H9 (cell line): ENCODE measurements around the gene ZNF385D. TPM values are rescaled to one million over a fixed set of nuclear protein-coding genes. Genes with fewer than 3 reads are reported as not detected.

Experiments used
- DNase-seq: peaks from one replicate; pipeline ENCODE4 v3.0.0-alpha.2; 2017
- H2AFZ ChIP-seq: one replicate; pipeline ENCODE4 v1.6.1; 2013; ENCODE audit warnings: mild to moderate bottlenecking, low read length, control low read depth, moderate library complexity
- H2AK5ac ChIP-seq: 2 replicates; pipeline ENCODE4 v1.6.1; 2013; ENCODE audit warnings: low read length, control low read depth, mixed read lengths; ENCODE audit not compliant: insufficient read length
- H2BK120ac ChIP-seq: one replicate; pipeline ENCODE4 v1.6.1; 2013; ENCODE audit warnings: low read depth, mild to moderate bottlenecking, low read length, control low read depth, inconsistent platforms; ENCODE audit not compliant: poor library complexity, severe bottlenecking
- H2BK12ac ChIP-seq: 2 replicates; pipeline ENCODE4 v1.6.1; 2013; ENCODE audit warnings: low read length, control low read depth, mixed read lengths, low read depth; ENCODE audit not compliant: insufficient read length
- H2BK15ac ChIP-seq: 2 replicates; pipeline ENCODE4 v1.6.1; 2013; ENCODE audit warnings: low read depth, low read length, control low read depth
- H2BK20ac ChIP-seq: one replicate; pipeline ENCODE4 v1.6.1; 2013; ENCODE audit warnings: low read depth, mild to moderate bottlenecking, low read length, control low read depth, inconsistent platforms; ENCODE audit not compliant: poor library complexity, severe bottlenecking
- H2BK5ac ChIP-seq: 2 replicates; pipeline ENCODE4 v1.6.1; 2013; ENCODE audit warnings: low read length, control low read depth, mixed read lengths; ENCODE audit not compliant: insufficient read length
- H3K14ac ChIP-seq: 2 replicates; pipeline ENCODE4 v1.6.1; 2013; ENCODE audit warnings: low read length, control low read depth; ENCODE audit not compliant: insufficient read depth
- H3K18ac ChIP-seq: 2 replicates; pipeline ENCODE4 v1.6.1; 2013; ENCODE audit warnings: low read depth, mild to moderate bottlenecking, mixed read lengths, low read length, control low read depth; ENCODE audit not compliant: insufficient read length
- H3K23ac ChIP-seq: 2 replicates; pipeline ENCODE4 v1.6.1; 2013; ENCODE audit warnings: low read length, control low read depth, mixed read lengths, low read depth; ENCODE audit not compliant: insufficient read length
- H3K23me2 ChIP-seq: 2 replicates; pipeline ENCODE4 v1.6.1; 2013; ENCODE audit warnings: low read depth, mild to moderate bottlenecking, mixed read lengths, low read length, control low read depth; ENCODE audit not compliant: insufficient read length, poor library complexity, severe bottlenecking
- H3K27ac ChIP-seq: 2 replicates; pipeline ENCODE4 v1.5.1; 2013; ENCODE audit warnings: low read length, control low read depth, mixed read lengths, low read depth; ENCODE audit not compliant: insufficient read length
- H3K27me3 ChIP-seq: 2 replicates; pipeline ENCODE4 v1.6.1; 2013; ENCODE audit warnings: low read length, control low read depth, inconsistent platforms; ENCODE audit not compliant: insufficient read depth
- H3K4ac ChIP-seq: 2 replicates; pipeline ENCODE4 v1.6.1; 2013; ENCODE audit warnings: low read depth, mild to moderate bottlenecking, control low read depth, inconsistent platforms, low read length, moderate library complexity
- H3K4me1 ChIP-seq: 2 replicates; pipeline ENCODE4 v1.6.1; 2013; ENCODE audit warnings: low read length, control low read depth, inconsistent platforms; ENCODE audit not compliant: insufficient read depth
- H3K4me2 ChIP-seq: 2 replicates; pipeline ENCODE4 v1.6.1; 2013; ENCODE audit warnings: low read length, control low read depth, mixed read lengths; ENCODE audit not compliant: insufficient read length, insufficient read depth
- H3K56ac ChIP-seq: 2 replicates; pipeline ENCODE4 v1.6.1; 2013; ENCODE audit warnings: low read depth, mild to moderate bottlenecking, mixed read lengths, low read length, control low read depth; ENCODE audit not compliant: insufficient read length
- H3K79me1 ChIP-seq: 2 replicates; pipeline ENCODE4 v1.6.1; 2013; ENCODE audit warnings: low read depth, mild to moderate bottlenecking, moderate library complexity, low read length, control low read depth, inconsistent platforms; ENCODE audit not compliant: insufficient read depth, poor library complexity, severe bottlenecking
- H3K79me2 ChIP-seq: 2 replicates; pipeline ENCODE4 v1.6.1; 2013; ENCODE audit warnings: low read length, control low read depth, inconsistent platforms; ENCODE audit not compliant: insufficient read depth
- H3K9ac ChIP-seq: 2 replicates; pipeline ENCODE4 v1.6.1; 2013; ENCODE audit warnings: low read length, control low read depth, mixed read lengths; ENCODE audit not compliant: insufficient read length; ENCODE audit errors: extremely low read depth
- H3K9me3 ChIP-seq: one replicate; pipeline ENCODE4 v1.6.1; 2013; ENCODE audit warnings: low read depth, low read length, inconsistent platforms; ENCODE audit not compliant: control insufficient read depth
- H3T11ph ChIP-seq: one replicate; pipeline ENCODE4 v1.6.1; 2013; ENCODE audit warnings: mild to moderate bottlenecking, low read length, control low read depth, inconsistent platforms
- H4K20me1 ChIP-seq: one replicate; pipeline ENCODE4 v1.6.1; 2013; ENCODE audit not compliant: control insufficient read depth, insufficient read length, insufficient read depth
- H4K5ac ChIP-seq: 2 replicates; pipeline ENCODE4 v1.6.1; 2013; ENCODE audit warnings: low read depth, mild to moderate bottlenecking, mixed read lengths, low read length, control low read depth; ENCODE audit not compliant: insufficient read length
- H4K8ac ChIP-seq: replicated peaks from 2 replicates; pipeline ENCODE4 v1.6.1; 2013; ENCODE audit warnings: low read length, control low read depth, mixed read lengths, low read depth; ENCODE audit not compliant: insufficient read length
- H4K91ac ChIP-seq: 2 replicates; pipeline ENCODE4 v1.6.1; 2013; ENCODE audit warnings: low read depth, mild to moderate bottlenecking, moderate library complexity, mixed read lengths, low read length, control low read depth; ENCODE audit not compliant: insufficient read length
- H3K27ac Mint-ChIP-seq, 3 experiments: 2 replicates in 2 of 3; 3 replicates in 1 of 3; pipeline ENCODE4 v1.8.0; 2020 to 2021; ENCODE audit warnings: mixed read lengths in 3 of 3, mild to moderate bottlenecking in 1 of 3, moderate library complexity in 1 of 3
- H3K27me3 Mint-ChIP-seq: 2 replicates; pipeline ENCODE4 v1.8.0; 2021; ENCODE audit warnings: low read depth, mild to moderate bottlenecking, moderate library complexity, mixed read lengths
- H3K36me3 Mint-ChIP-seq, 3 experiments: 2 replicates in 2 of 3; 3 replicates in 1 of 3; pipeline ENCODE4 v1.8.0; 2020 to 2021; ENCODE audit warnings: low read depth in 3 of 3, mixed read lengths in 3 of 3; ENCODE audit not compliant: insufficient read depth in 1 of 3
- H3K4me1 Mint-ChIP-seq, 2 experiments: 2 replicates each; pipeline ENCODE4 v1.8.0; 2020; ENCODE audit warnings: mixed read lengths in 2 of 2
- H3K4me3 Mint-ChIP-seq, 2 experiments: 2 replicates in 1 of 2; 3 replicates in 1 of 2; pipeline ENCODE4 v1.8.0; 2020 to 2021; ENCODE audit warnings: mild to moderate bottlenecking in 2 of 2, mixed read lengths in 2 of 2, moderate library complexity in 1 of 2
- H3K9me3 Mint-ChIP-seq, 2 experiments: 2 replicates in 1 of 2; 3 replicates in 1 of 2; pipeline ENCODE4 v1.8.0; 2020; ENCODE audit warnings: mild to moderate bottlenecking in 2 of 2, mixed read lengths in 2 of 2, moderate library complexity in 1 of 2
- CTCF ChIP-seq: fragments of 200-600 bp; sonication (generic); conservative IDR thresholded peaks from 3 replicates; pipeline ENCODE4 v1.8.0; 2021; ENCODE audit warnings: antibody characterized with exemption, mild to moderate bottlenecking
- WGBS: extraction: QIAGEN DNeasy Blood & Tissue Kit; methylation state at CpG from one replicate; pipeline ENCODE4 v1.1.7; 2013; ENCODE audit warnings: missing lambda C conversion rate, low lambda C conversion rate, mixed read lengths; ENCODE audit not compliant: insufficient read length; ENCODE audit errors: extremely low coverage; 5-methylcytosine and 5-hydroxymethylcytosine counted together
- total RNA-seq: library from RNA; stranded (reverse); gene quantifications from 2 replicates; pipeline ENCODE4 v1.2.1, GENCODE V29; 2021

The ZNF385D gene
- total RNA-seq, 1 experiment from 2014 or later: 1.5 TPM

- no peaks in the 10 kb centered on the region for H3K36me3 Mint-ChIP-seq
These were observed 158.2 kb downstream of the ZNF385D start for GRCh38 chr3:21592828-21593227.

More at GRCh38 chr3:21592828-21593227, 158.2 kb downstream of the ZNF385D start:
- no peaks in the 10 kb centered on the region for H3K79me1 ChIP-seq
- H3K23ac ChIP-seq: no peak overlapping the region
- no peak overlapping the region for H2BK15ac ChIP-seq
- H2AK5ac ChIP-seq: no peak overlapping the region
- Mint-ChIP-seq H3K27ac (peak overlapping the region in 1 of 3 experiments; percentile 0; a peak in 2 of 7 replicates), H3K4me3 (no peak overlapping the region), H3K9me3 (no peaks in the 10 kb centered on the region), H3K27me3 (no peaks in the 10 kb centered on the region), H3K4me1 (no peaks in the 10 kb centered on the region; a peak in 1 of 4 replicates)
- H3T11ph ChIP-seq: no peak overlapping the region
- H2BK12ac ChIP-seq: no peak overlapping the region
- H2BK120ac ChIP-seq: no peak overlapping the region
- no peaks in the 10 kb centered on the region; the same call in 1 of the 2 replicates for H3K79me2 ChIP-seq
- no peak for DNase-seq
- H3K9ac ChIP-seq: no peak overlapping the region
- H2BK20ac ChIP-seq: no peak overlapping the region
- no peaks in the 10 kb centered on the region for H3K27me3 ChIP-seq
- no peak overlapping the region for H3K56ac ChIP-seq
- H3K18ac ChIP-seq: no peak overlapping the region
- H4K8ac ChIP-seq: no peak overlapping the region
- no peak overlapping the region for H2AFZ ChIP-seq
- H3K23me2 ChIP-seq: no peaks in the 10 kb centered on the region
- H4K20me1 ChIP-seq: no peaks in the 10 kb centered on the region
- no peak overlapping the region for H3K27ac ChIP-seq
- no peak overlapping the region for H2BK5ac ChIP-seq
- H3K14ac ChIP-seq: no peak overlapping the region
- H3K4me1 ChIP-seq: no peaks in the 10 kb centered on the region
- H3K4ac ChIP-seq: no peak overlapping the region
- WGBS: no CpG with 5 or more reads among the region's 4 CpGs
- no peaks in the 10 kb centered on the region for H3K9me3 ChIP-seq
- no peak overlapping the region for H3K4me2 ChIP-seq
- H4K91ac ChIP-seq: no peak overlapping the region
- TF ChIP-seq CTCF: no peak
- H4K5ac ChIP-seq: no peak overlapping the region
